Skeletal muscle tissue (tissue), 4 donors: ENCODE results near the gene COL5A1. TPM values are rescaled to one million over a fixed set of nuclear protein-coding genes. Genes with fewer than 3 reads are reported as not detected.

Source experiments
- H3K27ac ChIP-seq: one replicate; pipeline ENCODE4 v1.7.0; 2013; ENCODE audit warnings: mild to moderate bottlenecking, low read depth, low read length, inconsistent platforms
- H3K27me3 ChIP-seq, 3 donors: one replicate each; pipeline ENCODE4 v1.7.0; 2013; ENCODE audit warnings: low read length in 3 of 3; ENCODE audit not compliant: control insufficient read depth in 3 of 3, insufficient read depth in 3 of 3
- H3K36me3 ChIP-seq, 3 donors: one replicate each; pipeline ENCODE4 v1.7.0; 2013; ENCODE audit warnings: low read length in 3 of 3; ENCODE audit not compliant: control insufficient read depth in 3 of 3, insufficient read depth in 3 of 3
- H3K4me1 ChIP-seq, 3 donors: one replicate each; pipeline ENCODE4 v1.7.0; 2013; ENCODE audit warnings: low read length in 3 of 3, mild to moderate bottlenecking in 3 of 3; ENCODE audit not compliant: control insufficient read depth in 3 of 3, insufficient read depth in 3 of 3
- H3K4me3 ChIP-seq, 3 donors: one replicate each; pipeline ENCODE4 v1.7.0; 2013; ENCODE audit warnings: low read length in 3 of 3
- H3K9ac ChIP-seq, 3 donors: one replicate each; pipeline ENCODE4 v1.7.0; 2013; ENCODE audit warnings: low read length in 3 of 3, mild to moderate bottlenecking in 3 of 3, moderate library complexity in 2 of 3, low read depth in 1 of 3
- H3K9me3 ChIP-seq, 3 donors: one replicate each; pipeline ENCODE4 v1.7.0; 2013; ENCODE audit warnings: low read length in 3 of 3; ENCODE audit not compliant: control insufficient read depth in 3 of 3
- total RNA-seq: library from RNA; depleted of rRNA; stranded (reverse); fragments of >200 nt; gene quantifications from one replicate; pipeline ENCODE4 v1.2.3, GENCODE V29; 2014
- donor health status: Osteomylitis.

COL5A1 gene
- total RNA-seq, 1 donor from 2014 or later, result 258 TPM

DNA sequence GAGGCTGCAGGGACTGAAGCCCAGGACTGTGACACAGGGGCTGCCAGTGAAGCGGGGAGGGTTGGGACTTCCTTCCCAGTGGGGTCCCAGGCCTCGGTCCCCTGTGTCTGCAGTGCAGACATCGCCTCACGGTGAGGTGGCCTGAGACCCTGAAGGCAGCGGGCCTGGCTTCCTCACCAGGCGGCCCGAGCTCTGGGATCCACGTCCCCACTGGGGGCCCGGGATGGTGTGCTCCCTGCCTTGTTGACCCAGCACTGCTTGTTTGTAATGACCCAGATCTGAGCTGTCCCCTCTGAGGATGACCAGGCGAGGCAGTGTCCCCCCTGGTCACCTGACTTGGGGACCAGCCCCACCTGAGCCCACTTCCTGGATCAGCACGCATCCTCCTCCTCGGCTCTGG lies 53.1 kb downstream of the COL5A1 start:
- H3K9ac ChIP-seq, result no peak overlapping the region
- H3K36me3 ChIP-seq, result no peaks in the 10 kb centered on the region
- H3K4me3 ChIP-seq, result no peak overlapping the region
- no peak overlapping the region for H3K27ac ChIP-seq
- H3K27me3 ChIP-seq, result peaks cover 0 to 41% (median 13%) of the 10 kb centered on the region in 3 donors
- H3K9me3 ChIP-seq, result no peaks in the 10 kb centered on the region
- H3K4me1 ChIP-seq, result peaks cover 11 to 16% (median 12%) of the 10 kb centered on the region in 3 donors

DNA sequence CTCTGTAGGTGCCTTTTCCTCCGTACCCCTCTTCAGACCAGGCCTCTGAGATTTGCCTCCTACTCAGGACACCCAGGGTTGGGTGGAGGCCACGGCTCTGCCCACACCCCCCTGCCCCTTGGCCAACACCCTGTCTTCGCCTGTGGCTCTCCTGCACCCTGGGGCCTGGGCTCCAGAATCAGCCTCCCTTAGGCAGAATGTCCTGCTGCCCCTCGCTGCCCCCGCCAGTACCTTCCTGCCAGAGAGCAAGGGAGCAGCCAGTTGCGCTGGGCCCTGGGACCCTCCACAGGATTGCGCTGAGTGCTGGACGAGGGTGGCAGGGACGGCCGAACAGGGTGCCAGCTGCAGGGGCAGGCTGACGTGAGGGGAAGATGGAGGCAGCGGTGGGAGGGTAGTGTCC lies 53.5 kb downstream of the COL5A1 start:
- Histone ChIP-seq H3K36me3 (no peaks in the 10 kb centered on the region), H3K27ac (no peak overlapping the region)

DNA sequence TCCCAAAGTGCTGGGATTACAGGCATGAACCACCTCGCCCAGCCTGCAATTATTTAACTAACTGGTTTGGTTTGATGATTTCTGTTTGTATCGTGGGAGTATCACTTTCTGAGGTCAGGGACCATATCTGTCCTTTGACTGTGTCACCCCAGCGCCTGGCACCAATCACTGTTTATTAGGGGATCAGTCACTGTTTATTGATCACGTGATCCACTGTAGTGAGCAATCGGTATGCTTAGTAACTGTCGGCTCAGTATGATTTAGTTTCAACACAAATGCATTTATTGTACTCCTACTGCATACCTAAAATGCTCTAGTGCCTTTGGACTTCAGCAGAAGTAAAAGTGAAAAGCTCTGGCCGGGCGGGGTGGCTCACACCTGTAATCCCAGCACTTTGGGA lies 54.8 kb downstream of the COL5A1 start:
- Histone ChIP-seq H3K36me3 (peaks cover 0 to 3% (median 0%) of the 10 kb centered on the region in 3 donors), H3K27me3 (peaks cover 4 to 35% (median 12%) of the 10 kb centered on the region in 3 donors), H3K9ac (no peak overlapping the region), H3K4me3 (no peak overlapping the region), H3K27ac (no peak overlapping the region), H3K4me1 (peaks cover 2 to 9% (median 6%) of the 10 kb centered on the region in 3 donors), H3K9me3 (no peaks in the 10 kb centered on the region)

More for the DNA sequence above, 53.5 kb downstream of the COL5A1 start:
- Histone ChIP-seq H3K9me3 (no peaks in the 10 kb centered on the region), H3K9ac (no peak overlapping the region), H3K4me3 (no peak overlapping the region), H3K27me3 (peaks cover under 1 to 41% (median 8%) of the 10 kb centered on the region in 3 donors), H3K4me1 (peaks cover 8 to 11% (median 9%) of the 10 kb centered on the region in 3 donors)

DNA sequence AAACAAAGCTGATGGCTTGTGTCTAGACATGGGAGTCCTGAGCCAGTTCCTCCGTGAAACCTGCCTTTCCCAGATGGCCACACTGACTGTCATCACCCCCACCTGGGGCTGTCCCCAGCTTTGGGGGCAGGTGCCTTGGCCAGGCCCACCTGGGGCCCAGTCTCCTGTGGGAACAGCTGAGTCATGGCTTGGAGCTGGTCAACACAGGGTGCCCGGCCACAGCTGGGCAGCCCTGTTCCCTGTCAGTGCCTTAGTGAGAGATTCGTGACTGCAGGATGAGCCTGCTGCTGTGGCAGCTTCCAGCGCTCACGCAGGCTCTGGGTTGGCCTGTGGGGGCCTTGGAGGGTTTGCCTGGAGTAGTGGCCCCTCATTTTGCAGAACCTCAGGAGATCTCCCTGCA lies 56.5 kb downstream of the COL5A1 start:
- Histone ChIP-seq H3K36me3 (peaks cover 0 to 3% (median 0%) of the 10 kb centered on the region in 3 donors), H3K4me1 (peaks cover 2 to 9% (median 6%) of the 10 kb centered on the region in 3 donors), H3K4me3 (no peak overlapping the region), H3K9ac (no peak overlapping the region), H3K27ac (no peak overlapping the region), H3K9me3 (no peaks in the 10 kb centered on the region), H3K27me3 (peaks cover 10 to 35% (median 10%) of the 10 kb centered on the region in 3 donors)

DNA sequence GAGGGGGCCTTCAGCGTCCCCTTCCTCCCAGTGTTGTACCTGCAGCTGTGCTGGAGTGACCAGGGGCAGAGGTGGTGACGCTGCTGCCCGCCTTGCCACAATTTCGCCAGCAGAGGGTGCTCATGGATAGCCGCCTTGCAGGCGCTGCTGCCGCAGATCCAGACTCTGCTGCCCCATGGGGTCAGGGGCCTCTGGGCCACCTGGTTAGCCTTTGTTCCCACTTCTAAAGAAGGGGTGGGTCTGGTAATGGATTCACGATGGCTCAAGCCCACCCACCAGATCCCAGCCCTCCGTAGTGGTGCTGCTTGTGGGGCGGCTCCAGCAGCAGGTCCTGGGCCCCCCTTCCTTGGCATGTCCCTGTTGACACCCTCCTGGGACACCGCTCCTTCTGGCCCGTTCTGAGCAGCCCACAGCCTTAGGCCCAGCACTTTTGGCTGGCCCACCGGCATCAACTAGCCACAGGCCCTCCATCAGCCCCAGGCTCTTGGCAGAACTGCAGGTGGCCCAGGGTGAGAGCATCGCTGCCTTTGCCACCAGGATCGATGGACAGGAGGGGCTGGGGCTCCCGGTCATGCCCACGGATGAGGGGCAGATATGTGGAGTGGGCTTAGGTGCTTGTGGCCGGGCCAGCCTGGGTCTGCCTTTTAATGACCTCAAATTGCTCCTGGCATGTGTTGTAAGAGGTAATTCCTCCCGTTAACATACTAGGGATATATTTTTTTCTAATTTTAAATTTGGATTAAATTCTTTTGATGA lies 57.2 kb downstream of the COL5A1 start:
- no peak overlapping the region for H3K4me3 ChIP-seq
- H3K9me3 ChIP-seq, result no peaks in the 10 kb centered on the region
- no peak overlapping the region for H3K9ac ChIP-seq
- H3K4me1 ChIP-seq, result peaks cover 2 to 9% (median 6%) of the 10 kb centered on the region in 3 donors
- H3K27me3 ChIP-seq, result peaks cover 10 to 30% (median 12%) of the 10 kb centered on the region in 3 donors
- no peak overlapping the region for H3K27ac ChIP-seq
- peaks cover 0 to 3% (median 0%) of the 10 kb centered on the region in 3 donors for H3K36me3 ChIP-seq

DNA sequence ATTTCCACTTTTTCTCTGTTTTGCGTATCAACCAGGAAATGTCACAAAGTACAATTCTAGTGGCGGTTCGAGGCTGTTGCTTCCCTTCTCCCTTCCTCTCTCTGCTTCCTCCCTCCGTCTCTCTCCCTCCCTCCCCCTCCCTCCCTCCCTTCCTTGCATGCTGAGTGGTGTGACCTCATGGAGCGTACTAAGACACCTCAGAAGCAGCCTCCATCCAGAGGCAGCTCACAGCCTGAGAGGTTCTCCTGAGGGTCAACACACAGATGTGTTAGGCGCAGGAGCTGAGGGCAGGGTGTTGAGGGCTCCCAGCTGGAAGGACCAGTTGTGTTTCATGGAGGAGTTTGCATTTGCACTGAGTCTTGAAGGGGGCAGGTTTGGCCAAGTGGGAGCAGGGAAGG lies 57.7 kb downstream of the COL5A1 start:
- H3K36me3 ChIP-seq, result peaks cover 0 to 3% (median 0%) of the 10 kb centered on the region in 3 donors
- no peak overlapping the region for H3K4me3 ChIP-seq
- no peak overlapping the region for H3K27ac ChIP-seq
- peaks cover 10 to 25% (median 10%) of the 10 kb centered on the region in 3 donors for H3K27me3 ChIP-seq
- peaks cover 2 to 9% (median 6%) of the 10 kb centered on the region in 3 donors for H3K4me1 ChIP-seq
- no peaks in the 10 kb centered on the region for H3K9me3 ChIP-seq
- no peak overlapping the region for H3K9ac ChIP-seq

DNA sequence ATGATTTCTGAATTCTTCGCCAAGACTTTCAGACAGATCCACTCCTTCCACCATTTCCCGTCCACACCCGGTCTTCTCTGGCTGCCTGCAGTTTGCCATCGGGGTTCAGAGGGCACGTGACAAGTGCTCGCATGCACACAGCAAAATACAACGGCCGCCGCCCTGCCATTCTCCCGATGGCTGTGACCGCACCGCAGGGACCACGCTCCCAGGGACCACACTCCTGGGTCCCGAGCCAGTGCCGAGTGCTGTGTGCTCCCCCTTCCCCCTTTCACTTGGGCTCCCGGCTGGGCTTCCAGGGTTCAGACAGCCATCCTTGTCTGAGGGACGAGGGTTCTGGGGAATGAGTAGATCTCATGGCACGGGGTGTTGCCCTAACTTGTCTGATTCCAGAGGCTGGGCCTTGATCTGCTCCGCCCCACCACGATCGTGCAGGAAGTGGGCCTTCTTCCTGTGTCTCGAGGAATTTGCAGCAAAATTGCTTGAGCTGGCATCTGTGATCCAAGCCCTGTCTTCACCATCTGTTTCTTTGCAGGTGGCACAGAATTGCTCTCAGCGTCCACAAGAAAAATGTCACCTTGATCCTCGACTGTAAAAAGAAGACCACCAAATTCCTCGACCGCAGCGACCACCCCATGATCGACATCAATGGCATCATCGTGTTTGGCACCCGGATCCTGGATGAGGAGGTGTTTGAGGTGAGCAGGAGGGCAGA lies 59.2 kb downstream of the COL5A1 start:
- H3K9ac ChIP-seq, result no peak overlapping the region

DNA sequence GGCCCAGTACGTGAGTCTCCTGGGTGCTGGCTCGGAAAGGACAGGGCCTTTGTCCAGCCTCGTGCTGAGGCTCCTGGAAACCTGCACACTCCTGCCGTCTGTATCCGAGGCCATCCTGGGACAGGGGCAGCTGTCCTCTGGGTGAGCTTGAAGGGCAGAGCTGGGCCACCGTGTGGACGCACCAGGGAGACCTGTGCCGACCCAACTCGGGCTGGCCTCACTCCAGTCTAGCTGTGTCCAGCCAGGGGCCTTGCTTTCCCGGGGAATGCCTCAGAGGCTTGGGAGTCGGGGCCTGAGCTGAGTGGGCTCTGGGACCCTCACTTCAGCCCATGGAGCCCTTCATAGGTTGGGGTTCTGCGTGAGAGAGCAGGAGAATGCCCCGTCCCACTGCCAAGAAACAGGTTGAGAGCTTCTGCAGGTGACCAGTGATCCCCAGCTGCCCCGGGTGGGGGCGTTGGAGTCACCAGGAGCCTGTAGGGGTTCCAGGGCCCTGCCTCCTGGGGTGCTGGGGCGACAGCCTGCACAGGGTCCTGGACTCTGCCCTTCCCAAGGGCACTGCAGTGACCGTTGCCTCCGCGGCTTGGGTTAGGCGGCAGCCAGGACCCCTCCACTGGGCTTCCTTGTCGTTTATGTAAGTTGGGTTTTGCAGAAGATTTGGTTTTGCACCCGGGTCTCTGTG lies 60.1 kb downstream of the COL5A1 start:
- H3K4me3 ChIP-seq, result no peak overlapping the region
- H3K4me1 ChIP-seq, result peaks cover 10 to 17% (median 13%) of the 10 kb centered on the region in 3 donors
- H3K36me3 ChIP-seq, result peaks cover 0 to 3% (median 0%) of the 10 kb centered on the region in 3 donors
- H3K27ac ChIP-seq, result no peak overlapping the region
- H3K27me3 ChIP-seq, result peaks cover 19 to 32% (median 25%) of the 10 kb centered on the region in 3 donors
- H3K9me3 ChIP-seq, result no peaks in the 10 kb centered on the region
- no peak overlapping the region for H3K9ac ChIP-seq

More for the DNA sequence above, 59.2 kb downstream of the COL5A1 start:
- H3K36me3 ChIP-seq, result peaks cover 0 to 3% (median 0%) of the 10 kb centered on the region in 3 donors
- peaks cover 2 to 10% (median 9%) of the 10 kb centered on the region in 3 donors for H3K4me1 ChIP-seq
- H3K27ac ChIP-seq, result no peak overlapping the region
- no peak overlapping the region for H3K4me3 ChIP-seq
- H3K9me3 ChIP-seq, result no peaks in the 10 kb centered on the region
- H3K27me3 ChIP-seq, result peaks cover 10 to 22% (median 17%) of the 10 kb centered on the region in 3 donors

DNA sequence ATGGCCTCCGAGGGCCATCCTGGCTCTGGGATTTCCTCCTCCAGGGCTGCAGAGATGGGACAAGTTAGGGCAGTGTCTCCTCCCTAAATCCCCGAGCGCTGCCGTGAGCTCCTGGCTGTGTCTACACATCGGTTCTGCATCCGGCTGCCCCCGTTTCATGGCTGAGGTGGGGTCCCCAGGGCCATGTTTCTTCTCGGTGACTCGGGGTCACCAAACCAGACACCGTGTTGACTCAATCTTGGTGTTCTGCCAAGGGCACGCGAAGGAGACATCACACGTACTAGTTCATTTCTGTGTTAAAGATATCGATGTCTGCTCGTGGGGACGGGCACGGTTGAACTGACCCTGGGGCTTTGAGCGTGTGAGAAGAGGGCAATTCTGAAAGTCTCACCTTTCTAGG lies 60.7 kb downstream of the COL5A1 start:
- Histone ChIP-seq H3K27ac (no peak overlapping the region), H3K36me3 (peaks cover 0 to 3% (median 0%) of the 10 kb centered on the region in 3 donors), H3K27me3 (peaks cover 20 to 37% (median 28%) of the 10 kb centered on the region in 3 donors), H3K9ac (no peak overlapping the region), H3K4me1 (peaks cover 12 to 21% (median 19%) of the 10 kb centered on the region in 3 donors), H3K4me3 (no peak overlapping the region), H3K9me3 (no peaks in the 10 kb centered on the region)
